Fibroblast of lung (primary cell): Measurements from ENCODE around the gene DAB1.

Source experiments
- EZH2 ChIP-seq: IDR thresholded peaks from 2 replicates; pipeline ENCODE4 v1.5.1; 2012; ENCODE audit warnings: low read length, control low read depth, mild to moderate bottlenecking; ENCODE audit errors: missing control alignments
- TF ChIP-seq, protein P1 (sequence below), 2 donors: IDR thresholded peaks in 1 of 2; conservative IDR thresholded peaks in 1 of 2; 1 replicate in 1 of 2; 2 replicates in 1 of 2; pipeline ENCODE4 v1.5.1; 2011 to 2012; ENCODE audit warnings: low read length in 2 of 2, control low read depth in 1 of 2, inconsistent platforms in 1 of 2, low read depth in 1 of 2, mild to moderate bottlenecking in 1 of 2

DNA sequence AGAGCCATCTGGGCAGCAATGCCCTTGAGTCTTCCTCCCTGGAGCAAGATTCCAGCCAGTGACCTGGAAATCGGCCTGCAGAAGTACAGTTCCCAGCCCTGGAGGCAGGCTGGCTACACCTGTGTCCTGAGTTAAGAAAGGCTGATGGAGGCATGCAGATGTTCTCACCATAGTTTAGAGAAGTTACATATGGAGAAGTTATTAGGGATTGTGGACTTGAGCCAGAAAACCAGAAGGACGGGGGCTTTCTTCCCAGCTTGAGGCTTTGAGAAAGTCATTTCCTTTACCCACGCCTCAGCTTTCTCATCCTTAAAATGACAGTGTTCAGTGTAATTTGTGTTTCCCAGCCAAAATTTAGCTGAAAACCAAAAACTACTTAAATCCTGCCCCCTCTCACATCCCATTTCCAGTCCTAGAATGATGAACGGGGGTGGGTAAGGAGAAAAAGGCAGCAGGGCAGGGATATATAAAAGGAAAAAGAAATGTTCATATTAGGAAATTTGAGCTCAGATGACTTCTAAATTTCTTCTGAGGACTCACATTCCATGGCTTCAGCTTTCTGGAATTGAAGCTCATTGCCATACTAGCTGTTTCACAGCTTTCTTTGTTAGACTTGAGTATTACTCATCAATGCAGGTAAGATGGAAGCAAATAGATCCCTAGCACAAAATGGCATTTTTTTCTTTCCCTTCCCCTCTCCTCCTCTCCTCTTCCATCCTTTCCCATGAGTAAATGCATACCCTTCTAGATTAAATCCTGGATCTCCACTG, 443.7 kb downstream of the DAB1 start:
- TF ChIP-seq, protein P1, sequence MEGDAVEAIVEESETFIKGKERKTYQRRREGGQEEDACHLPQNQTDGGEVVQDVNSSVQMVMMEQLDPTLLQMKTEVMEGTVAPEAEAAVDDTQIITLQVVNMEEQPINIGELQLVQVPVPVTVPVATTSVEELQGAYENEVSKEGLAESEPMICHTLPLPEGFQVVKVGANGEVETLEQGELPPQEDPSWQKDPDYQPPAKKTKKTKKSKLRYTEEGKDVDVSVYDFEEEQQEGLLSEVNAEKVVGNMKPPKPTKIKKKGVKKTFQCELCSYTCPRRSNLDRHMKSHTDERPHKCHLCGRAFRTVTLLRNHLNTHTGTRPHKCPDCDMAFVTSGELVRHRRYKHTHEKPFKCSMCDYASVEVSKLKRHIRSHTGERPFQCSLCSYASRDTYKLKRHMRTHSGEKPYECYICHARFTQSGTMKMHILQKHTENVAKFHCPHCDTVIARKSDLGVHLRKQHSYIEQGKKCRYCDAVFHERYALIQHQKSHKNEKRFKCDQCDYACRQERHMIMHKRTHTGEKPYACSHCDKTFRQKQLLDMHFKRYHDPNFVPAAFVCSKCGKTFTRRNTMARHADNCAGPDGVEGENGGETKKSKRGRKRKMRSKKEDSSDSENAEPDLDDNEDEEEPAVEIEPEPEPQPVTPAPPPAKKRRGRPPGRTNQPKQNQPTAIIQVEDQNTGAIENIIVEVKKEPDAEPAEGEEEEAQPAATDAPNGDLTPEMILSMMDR (conservative IDR thresholded peaks at IDR 0.05 in 1 of 2, IDR thresholded peaks at IDR 0.05 in 1 of 2; ENCODE audit: low read depth in 1 of 2, low read length in 2 of 2) = no peak
- no peak for TF ChIP-seq EZH2
